Ovary (tissue), 9 donors: ENCODE data around the gene CRHR2. TPM values are rescaled to one million over a fixed set of nuclear protein-coding genes. Genes with fewer than 3 reads are reported as not detected.

ENCODE experiments used
- DNase-seq, 5 donors: peaks; one replicate each; pipeline ENCODE4 v3.0.0-alpha.2; 2019 to 2020
- H3K27ac ChIP-seq, 2 donors: fragments of 200-600 bp; one replicate each; pipeline versions ENCODE4 v1.5.1 to v1.8.0; 2019 to 2022
- H3K27me3 ChIP-seq: fragments of 200-600 bp; one replicate; pipeline ENCODE4 v1.8.0; 2022
- H3K36me3 ChIP-seq: fragments of 200-600 bp; sonication (generic); one replicate; pipeline ENCODE4 v1.5.1; 2019
- H3K4me1 ChIP-seq: one replicate; pipeline ENCODE4 v1.8.1; 2013; ENCODE audit warnings: mild to moderate bottlenecking, moderate library complexity; ENCODE audit not compliant: insufficient read depth
- H3K4me3 ChIP-seq: fragments of 200-600 bp; sonication (generic); one replicate; pipeline ENCODE4 v1.5.1; 2017
- H3K9me3 ChIP-seq, 2 donors: fragments of 200-600 bp in 1 of 2; sonication (generic) in 1 of 2; one replicate each; pipeline versions ENCODE4 v1.5.1 to v1.8.1; 2013 to 2019; ENCODE audit warnings: mild to moderate bottlenecking in 1 of 2, moderate library complexity in 1 of 2
- EP300 ChIP-seq: sonication (generic); formaldehyde crosslinking; IDR thresholded peaks from one replicate; pipeline ENCODE4 v1.6.1; 2017; ENCODE audit warnings: antibody characterized with exemption
- POLR2A ChIP-seq: fragments of 450-650 bp; IDR thresholded peaks from one replicate; pipeline ENCODE4 v1.6.1; 2017; ENCODE audit warnings: antibody characterized with exemption, mild to moderate bottlenecking, moderate library complexity
- WGBS, 3 donors: extraction: QIAGEN DNeasy Blood & Tissue Kit in 1 of 3; methylation state at CpG; one replicate each; pipeline versions ENCODE4 v1.1.5 to v1.1.7; 2013 to 2017; 5-methylcytosine and 5-hydroxymethylcytosine counted together
- intact Hi-C, 4 donors: fragments of 100-400 bp; cut with DNase I; formaldehyde crosslinking; loops; one replicate each; pipeline versions ENCODE4 v1.11.0 to v1.15.1; 2022 to 2023
- polyA plus RNA-seq, 2 donors: library from polyadenylated mRNA; stranded (reverse); fragments of 200-250 nt in 1 of 2; fragments of 350-450 nt in 1 of 2; fragmentation: Illumina TruSeq in 1 of 2; extraction: RNeasy Lipid Tissue Mini Kit (QIAGEN cat#74804) in 1 of 2; gene quantifications; one replicate each; pipeline ENCODE4 v1.2.3, GENCODE V29; 2013 to 2014
- total RNA-seq, 7 donors: library from RNA; depleted of rRNA in 2 of 7; stranded (reverse); fragments of >200 nt in 2 of 7; fragmentation: NEBNext Ultra II Directional in 3 of 7; extraction: Animal tissue kit (Norgen Biotek cat#: 25700) in 3 of 7; gene quantifications; one replicate each; pipeline versions ENCODE4 v1.1.0 to v1.2.4, GENCODE V29; 2016 to 2023
- TF ChIP-seq, protein P1 (sequence below), 3 donors: fragments of 450-650 bp in 2 of 3; fragments of 200-600 bp in 1 of 3; IDR thresholded peaks; one replicate each; pipeline versions ENCODE4 v1.5.1 to v1.8.0; 2016 to 2022; ENCODE audit warnings: antibody characterized with exemption in 3 of 3, mild to moderate bottlenecking in 1 of 3
- donor health status: DM: no; HTN: no; CAD: no; lungs with moderate emphysema.
- donor health status: DM: no; HTN: no; CAD: no.
- donor health status: Bipolar disorder and iron deficiency.
- donor health status: DM: yes; HTN: yes; CAD: no.
- donor health status: DM: no; HTN: no; CAD: no.
- donor health status: DM: yes; HTN: yes; CAD: no.

Gene CRHR2
- total and polyA plus RNA-seq, 9 donors = 0.08 to 1.1 (median 0.77) TPM; not detected in 4

DNA sequence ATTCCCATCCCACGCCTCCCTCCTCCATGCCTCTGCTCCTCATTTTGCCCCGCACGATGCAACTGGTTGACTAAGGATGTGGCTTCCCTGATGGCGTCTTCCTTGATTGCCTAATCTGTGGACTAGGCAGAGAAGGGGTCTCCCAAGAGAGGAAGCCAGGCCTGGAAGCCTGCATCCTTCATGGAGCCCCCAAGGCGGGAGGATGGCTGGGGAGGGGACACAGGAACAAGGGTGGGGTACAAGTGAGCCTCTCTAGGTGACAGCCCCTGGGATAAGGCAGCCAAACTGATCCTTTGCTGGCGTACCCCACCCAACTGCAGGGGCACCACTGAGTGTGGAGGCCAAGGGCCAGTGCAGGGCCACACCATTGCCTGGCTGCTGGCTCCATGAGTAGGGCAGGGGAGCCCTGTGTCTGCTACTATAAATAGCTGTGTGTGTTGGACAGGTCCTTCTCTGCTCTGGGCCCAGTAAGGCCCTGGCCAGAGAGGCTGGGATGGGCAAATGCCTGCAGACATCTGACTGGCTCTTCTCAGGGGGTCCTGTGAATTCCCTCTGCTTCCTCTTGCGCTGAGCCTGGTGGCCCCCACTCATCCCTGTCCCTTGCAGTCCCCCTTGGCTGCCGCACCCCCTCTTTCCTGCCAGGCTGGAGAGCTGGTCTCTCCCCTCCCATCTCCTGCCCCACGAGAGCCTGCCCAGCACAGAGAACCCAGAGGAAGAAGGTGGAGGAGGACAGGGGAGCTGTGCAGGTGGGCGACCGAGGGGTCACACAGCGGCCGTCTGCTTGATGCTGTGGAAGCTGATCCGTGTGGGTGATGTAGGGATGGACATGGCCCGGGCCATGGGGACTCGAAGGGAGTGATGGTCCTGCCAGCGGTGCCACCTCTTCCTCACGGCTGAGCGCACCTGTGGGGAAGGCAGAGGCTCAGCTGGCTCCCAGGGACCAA is 29.3 kb downstream of the CRHR2 start:
- no peaks in the 10 kb centered on the region for H3K9me3 ChIP-seq
- peak in 1 of 5 donors; percentile 4 for DNase-seq
- no peaks in the 10 kb centered on the region for H3K4me1 ChIP-seq
- intact Hi-C loops = no loop called here
- TF ChIP-seq, protein P1, sequence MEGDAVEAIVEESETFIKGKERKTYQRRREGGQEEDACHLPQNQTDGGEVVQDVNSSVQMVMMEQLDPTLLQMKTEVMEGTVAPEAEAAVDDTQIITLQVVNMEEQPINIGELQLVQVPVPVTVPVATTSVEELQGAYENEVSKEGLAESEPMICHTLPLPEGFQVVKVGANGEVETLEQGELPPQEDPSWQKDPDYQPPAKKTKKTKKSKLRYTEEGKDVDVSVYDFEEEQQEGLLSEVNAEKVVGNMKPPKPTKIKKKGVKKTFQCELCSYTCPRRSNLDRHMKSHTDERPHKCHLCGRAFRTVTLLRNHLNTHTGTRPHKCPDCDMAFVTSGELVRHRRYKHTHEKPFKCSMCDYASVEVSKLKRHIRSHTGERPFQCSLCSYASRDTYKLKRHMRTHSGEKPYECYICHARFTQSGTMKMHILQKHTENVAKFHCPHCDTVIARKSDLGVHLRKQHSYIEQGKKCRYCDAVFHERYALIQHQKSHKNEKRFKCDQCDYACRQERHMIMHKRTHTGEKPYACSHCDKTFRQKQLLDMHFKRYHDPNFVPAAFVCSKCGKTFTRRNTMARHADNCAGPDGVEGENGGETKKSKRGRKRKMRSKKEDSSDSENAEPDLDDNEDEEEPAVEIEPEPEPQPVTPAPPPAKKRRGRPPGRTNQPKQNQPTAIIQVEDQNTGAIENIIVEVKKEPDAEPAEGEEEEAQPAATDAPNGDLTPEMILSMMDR (IDR thresholded peaks at IDR 0.05) = no peak
- TF ChIP-seq EP300 (no peak), POLR2A (no peak)
- H3K36me3 ChIP-seq = no peaks in the 10 kb centered on the region
- no peak overlapping the region for H3K27ac ChIP-seq
- WGBS, 3 donors = 83 to 89% (median 84%) methylated on average over 19 of the region's 19 CpGs
- no peaks in the 10 kb centered on the region for H3K27me3 ChIP-seq
- H3K4me3 ChIP-seq = no peak overlapping the region

DNA sequence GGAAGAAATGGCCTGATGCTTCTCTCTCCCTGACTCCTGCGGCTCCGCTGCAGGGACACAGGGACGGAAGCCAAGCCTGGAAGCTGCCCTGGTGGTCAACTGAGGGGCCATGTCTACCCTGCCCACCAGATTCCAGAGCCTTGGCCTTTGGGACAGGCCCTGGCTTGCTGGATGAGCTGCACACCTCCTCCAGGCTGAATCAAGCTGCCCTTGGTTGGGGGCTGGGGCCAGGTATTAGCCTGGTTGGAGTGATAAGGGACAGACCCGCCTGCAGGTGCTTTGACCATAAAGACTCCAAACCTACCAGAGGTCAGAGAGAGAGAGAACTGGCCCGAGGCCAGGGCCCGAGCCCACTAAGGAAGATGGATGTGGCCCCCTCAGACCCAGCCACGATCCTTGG is 30.1 kb downstream of the CRHR2 start:
- intact Hi-C loops = no loop called here
- Histone ChIP-seq H3K4me3 (no peak overlapping the region), H3K4me1 (no peaks in the 10 kb centered on the region), H3K27ac (no peak overlapping the region), H3K36me3 (no peaks in the 10 kb centered on the region), H3K27me3 (no peaks in the 10 kb centered on the region), H3K9me3 (no peaks in the 10 kb centered on the region)
- 62 to 67% (median 64%) methylated on average over 6 to 7 of the region's 7 CpGs for WGBS, 3 donors
- TF ChIP-seq EP300 = no peak
- TF ChIP-seq, protein P1 (IDR thresholded peaks at IDR 0.05) = no peak
- TF ChIP-seq POLR2A = no peak
- peak in 1 of 5 donors; percentile 15 for DNase-seq

DNA sequence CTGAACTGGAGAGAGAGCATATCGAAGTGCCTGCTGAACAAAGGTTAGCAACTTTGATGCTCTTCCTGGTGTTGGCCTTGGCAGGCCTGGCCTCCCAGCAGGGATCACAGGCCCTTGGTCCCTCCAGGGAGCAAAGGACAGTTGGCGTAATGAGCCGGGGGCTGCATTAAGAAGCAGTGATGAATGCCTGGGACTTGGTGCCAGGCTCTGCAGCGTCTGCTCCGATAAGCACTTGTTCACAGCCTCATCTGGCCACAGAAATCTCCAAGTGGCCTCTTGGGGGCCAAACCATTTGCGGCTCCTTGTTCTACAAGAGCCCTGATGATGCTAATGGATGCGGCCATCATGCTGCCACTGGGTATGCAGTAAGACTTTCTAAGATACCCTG is 31.8 kb downstream of the CRHR2 start:
- Histone ChIP-seq H3K4me1 (no peaks in the 10 kb centered on the region), H3K27me3 (no peaks in the 10 kb centered on the region), H3K36me3 (no peaks in the 10 kb centered on the region), H3K27ac (no peak overlapping the region), H3K9me3 (no peaks in the 10 kb centered on the region), H3K4me3 (no peak overlapping the region)
- 87 to 93% (median 93%) methylated on average over 7 of the region's 7 CpGs for WGBS, 3 donors
- intact Hi-C loops = no loop called here
- peak in 1 of 5 donors; percentile 8 for DNase-seq
- TF ChIP-seq POLR2A (no peak), EP300 (no peak)
- TF ChIP-seq, protein P1 (IDR thresholded peaks at IDR 0.05) = no peak

DNA sequence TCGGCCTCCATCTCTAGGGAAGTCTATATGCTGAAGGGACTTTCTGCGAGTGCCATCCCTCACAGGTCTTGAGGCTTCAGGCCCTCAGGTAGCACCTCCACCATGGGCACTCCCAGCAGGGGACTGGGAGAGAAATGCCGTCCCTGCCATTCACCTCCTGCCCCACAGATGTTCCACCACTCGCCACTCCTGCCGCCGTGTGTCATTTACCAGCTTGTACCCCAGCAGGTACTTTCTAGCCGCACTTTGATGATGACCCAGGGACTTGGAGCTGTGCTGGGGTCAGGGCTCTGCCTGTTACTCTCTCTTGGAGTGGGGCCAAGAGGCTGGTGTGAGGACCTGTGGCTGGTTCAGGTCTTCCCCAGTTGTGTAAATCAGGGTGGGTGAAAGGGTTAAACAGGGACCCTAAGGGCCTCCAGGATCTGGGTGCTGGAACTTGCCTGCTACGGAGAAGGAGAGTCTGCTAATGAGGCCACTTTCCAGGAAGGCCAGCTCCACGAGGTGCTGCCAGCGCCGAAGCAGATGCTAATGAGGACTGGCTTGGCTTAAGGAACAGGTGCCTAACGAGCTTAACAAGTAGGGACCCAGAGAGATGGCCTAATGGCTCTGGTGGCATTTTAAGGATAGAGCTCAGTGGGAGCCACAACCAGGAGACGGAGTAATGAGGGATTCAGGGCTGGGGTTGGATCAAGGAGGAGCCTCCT is 32.4 kb downstream of the CRHR2 start:
- intact Hi-C loops = no loop called here
- no peak for TF ChIP-seq EP300
- TF ChIP-seq, protein P1 (IDR thresholded peaks at IDR 0.05) = no peak
- TF ChIP-seq POLR2A = no peak
- no peak overlapping the region for H3K4me3 ChIP-seq
- no peak overlapping the region for H3K27ac ChIP-seq
- H3K4me1 ChIP-seq = no peaks in the 10 kb centered on the region
- H3K36me3 ChIP-seq = no peaks in the 10 kb centered on the region
- no peaks in the 10 kb centered on the region for H3K27me3 ChIP-seq
- no peaks in the 10 kb centered on the region for H3K9me3 ChIP-seq
- peak in 1 of 5 donors; percentile 11 for DNase-seq
- 86 to 89% (median 87%) methylated on average over 13 of the region's 13 CpGs for WGBS, 3 donors
